ENCODE data around the gene FREM1.

Gene FREM1

DNA sequence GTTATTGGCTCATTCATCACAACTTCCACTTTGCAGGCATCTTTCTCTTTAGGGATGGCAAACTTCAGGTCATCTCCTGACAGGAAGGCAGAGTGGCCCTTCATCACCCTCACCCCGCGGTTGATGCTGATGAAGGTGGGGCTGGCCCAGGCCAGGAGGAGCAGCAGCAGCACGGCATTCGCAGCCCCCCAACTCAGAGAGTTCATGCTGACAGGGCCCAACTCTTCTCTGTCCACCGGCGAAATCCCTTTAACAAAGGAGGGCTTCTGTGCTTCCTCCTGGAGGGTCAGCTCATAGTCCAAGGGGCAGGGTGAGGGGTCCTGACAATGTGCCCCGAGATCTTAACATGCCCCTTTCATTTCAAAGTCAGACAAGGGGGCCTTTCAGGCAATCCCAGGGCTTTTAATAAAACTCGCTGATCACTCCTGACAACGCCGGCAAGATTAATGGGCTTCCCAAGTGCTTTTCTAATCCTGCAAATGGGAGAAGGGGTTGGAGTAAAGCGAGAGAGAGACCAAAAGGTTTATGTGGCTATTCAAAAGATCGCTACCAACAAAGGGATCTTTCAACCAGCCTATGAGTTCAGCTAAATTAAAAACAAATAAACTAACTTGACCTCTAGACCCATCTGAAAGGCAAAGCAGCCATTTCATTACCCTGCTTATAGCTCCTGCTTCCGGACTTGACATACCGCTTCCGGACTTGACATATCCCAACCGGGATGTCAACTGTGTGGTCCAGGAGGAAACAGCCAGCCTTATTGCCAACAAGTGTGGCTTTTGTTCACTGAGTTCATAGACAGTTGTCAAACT, 41.2 kb downstream of the FREM1 start:
- DNase-seq: no peak

DNA sequence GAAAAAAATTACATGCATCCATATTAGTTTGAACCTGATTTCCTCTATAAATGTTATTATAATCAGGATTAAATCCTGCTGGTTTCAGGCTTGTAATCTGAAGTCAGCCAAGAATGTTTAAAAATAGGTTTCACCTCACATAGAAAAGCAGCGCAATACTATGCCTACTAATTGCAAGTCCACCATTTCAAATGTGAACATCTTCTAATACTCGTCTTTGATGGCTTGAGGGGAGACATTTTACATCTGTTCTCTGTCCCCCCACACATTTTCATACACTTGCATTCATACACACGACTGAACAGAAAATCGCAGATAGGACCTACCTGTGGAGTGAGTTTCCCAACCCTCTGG, 41.8 kb downstream of the FREM1 start:
- no peak for DNase-seq

DNA sequence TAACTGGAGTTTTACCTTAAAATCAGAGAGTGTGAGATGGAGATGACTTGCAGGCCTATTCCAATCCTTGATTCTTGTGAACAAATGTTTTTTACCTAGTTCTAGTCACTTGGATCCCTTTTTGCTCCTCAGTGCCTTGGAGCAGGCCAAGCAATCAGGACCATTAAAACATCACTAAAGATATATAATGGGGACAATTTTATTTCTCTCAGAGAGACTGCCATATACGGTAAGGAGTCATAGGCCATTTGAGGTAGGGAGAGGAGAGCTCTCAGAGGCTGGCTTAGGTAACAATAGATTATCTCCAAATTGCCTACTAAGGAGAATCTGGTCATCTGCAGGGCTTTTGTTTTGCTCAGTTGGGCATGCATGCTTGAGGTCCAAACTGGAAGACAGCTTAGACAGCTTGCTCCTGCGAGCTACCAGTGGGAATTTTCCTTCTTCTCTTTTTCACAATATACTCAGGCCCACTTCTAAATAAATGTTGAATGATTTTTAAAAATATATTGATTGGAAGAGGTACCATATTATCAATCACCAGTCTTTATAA, 44.0 kb downstream of the FREM1 start:
- no peak for DNase-seq

DNA sequence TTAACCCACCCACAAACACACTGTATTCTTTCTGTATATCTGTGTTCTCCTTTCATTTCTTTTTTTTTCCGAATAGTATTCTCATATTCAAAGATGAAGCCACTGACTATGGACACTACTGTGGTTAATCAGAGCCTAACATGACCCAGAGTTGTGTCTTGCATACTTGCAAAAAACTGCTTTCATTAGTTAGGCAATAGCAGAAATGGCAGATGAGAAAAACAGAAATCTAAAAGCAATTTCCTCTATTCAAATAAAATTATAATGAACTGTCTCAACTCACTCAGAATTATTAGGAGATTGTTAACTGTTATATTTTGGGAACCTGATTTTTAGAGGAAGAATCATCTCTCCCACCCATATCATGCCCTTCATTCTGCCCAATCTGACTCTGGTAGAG, 45.9 kb downstream of the FREM1 start:
- DNase-seq: no peak

DNA sequence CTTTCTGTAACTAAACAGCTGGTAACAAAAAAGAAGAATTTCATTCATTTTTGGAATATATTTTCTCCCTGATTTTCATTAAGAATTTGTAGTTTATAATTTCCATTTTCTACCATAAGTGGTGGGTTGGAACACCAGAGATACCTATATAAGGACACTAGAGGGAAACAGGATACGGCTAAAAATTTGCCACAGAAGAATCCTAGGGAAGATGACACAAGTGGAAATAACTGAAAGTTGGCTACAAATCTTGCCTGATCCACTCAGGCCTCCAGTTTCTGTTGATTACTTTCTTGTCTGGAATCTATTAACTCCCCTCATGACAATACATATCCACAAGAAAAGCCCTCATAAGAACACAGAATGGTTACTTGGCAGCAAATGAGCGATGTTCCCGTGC, 46.8 kb downstream of the FREM1 start:
- no peak for DNase-seq

DNA sequence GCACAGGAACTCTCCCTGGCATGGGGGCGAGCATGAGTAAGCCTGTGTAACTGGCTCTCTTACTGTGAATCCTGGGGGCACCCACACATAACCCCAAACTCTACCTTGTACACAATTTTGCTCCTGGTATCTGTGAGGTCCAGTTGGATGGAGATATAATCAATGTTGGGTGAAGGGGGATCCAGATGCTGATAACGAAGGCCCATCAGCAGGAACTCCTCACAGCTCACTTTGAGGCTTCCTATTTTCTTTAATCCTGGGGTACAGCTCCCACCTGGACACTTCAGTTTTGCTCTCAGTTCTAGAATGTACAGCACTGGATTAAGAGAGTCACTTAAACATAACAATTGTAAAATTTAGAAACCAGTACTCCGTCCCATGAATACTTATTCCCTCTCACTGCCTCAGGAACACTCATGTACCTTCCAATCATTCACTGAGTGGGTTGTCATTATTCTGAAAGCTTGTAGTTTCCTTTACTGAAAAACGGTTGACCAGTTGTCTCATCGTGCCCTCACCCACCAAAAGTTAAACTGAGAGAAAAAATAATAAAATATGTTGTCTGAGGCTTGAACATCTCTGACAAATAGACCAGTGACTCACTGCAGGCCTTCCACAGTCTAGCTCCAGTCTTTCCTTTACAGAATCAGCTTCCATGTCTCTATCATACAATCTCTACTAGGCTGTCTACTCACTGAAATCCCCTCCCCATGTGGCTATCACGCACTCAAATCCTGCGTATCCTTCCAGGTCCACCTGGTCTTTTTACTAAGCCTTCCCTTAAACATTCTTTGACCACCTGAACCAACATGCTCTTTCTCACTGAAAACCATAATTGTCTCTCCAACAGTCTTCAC, 52.6 kb downstream of the FREM1 start:
- DNase-seq: no peak

DNA sequence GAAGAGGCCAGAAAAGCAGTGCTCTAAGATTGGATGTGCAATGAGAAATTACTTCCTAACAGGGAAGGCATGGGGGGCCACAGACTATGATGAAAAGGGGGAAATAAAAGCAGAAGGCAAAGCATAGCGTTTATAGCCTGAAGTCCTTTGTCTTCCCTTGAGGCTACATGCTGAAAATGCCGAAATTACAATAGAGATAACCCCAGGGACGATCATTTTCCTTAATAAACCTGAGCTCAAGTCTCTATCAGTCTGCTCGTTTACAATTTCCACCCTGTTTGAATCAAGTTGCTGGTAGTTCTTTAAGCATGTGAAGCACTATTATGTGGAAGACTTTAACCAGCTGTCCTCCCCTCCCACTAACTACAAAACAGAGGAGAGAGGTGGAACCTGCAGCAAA, 60.4 kb downstream of the FREM1 start:
- DNase-seq: no peak

DNA sequence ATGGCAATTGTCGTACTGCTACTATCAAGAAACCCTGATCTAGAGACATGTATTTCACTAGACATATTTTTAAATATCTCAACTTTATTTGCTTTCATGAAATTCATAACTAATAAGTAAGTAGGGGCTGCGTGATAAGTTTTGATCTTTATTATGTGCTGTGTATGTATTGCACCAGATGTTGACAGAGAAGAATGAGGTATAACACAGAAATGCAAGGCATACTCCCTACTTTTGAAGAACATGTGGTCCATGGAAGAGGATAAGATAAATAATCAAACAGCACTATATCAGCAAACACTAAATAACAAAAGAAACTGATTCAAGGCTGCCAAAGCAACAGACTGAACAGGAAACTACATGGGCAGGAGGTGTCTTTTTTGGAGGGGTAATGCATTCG, 60.9 kb downstream of the FREM1 start:
- DNase-seq: no peak

DNA sequence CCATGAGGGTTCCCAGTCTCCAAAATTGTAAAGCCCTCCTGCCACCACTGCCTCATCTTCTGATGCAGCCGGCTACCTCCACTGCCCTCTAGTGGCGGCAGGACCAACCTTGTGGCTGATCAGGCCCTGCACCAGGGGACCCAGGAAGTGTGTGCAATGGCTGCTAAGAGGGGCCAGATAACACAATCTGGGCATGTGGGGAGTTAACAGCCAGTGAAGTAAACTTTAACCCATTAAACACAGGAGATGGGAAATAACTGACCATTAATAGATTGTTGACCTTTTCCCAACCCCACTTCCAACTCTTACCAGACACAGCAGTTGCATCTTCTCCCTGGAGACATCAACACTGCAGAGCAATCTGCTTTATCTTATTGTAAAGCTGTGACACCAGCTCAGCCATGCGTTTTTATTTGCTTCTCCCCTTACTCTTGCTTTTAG, 63.3 kb downstream of the FREM1 start:
- peak; percentile 59 for DNase-seq

DNA sequence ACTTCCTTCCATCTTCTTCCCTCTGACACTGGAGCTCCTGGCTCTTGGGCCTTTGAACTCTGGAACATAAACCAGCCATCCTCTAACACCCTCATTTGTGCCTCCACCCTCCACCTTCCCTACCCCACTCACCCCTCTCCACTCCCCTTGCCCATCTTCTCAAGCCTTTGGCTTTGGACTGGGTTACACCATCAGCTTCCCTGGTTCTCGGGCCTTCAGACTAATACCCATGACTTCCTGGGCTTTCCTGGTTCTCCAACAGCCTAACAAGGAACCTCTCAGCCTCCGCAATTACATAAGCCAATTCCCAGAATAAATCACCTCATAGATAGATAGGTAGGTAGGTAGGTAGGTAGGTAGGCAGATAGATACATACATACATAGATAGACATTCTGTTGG, 67.1 kb downstream of the FREM1 start:
- DNase-seq: no peak

DNA sequence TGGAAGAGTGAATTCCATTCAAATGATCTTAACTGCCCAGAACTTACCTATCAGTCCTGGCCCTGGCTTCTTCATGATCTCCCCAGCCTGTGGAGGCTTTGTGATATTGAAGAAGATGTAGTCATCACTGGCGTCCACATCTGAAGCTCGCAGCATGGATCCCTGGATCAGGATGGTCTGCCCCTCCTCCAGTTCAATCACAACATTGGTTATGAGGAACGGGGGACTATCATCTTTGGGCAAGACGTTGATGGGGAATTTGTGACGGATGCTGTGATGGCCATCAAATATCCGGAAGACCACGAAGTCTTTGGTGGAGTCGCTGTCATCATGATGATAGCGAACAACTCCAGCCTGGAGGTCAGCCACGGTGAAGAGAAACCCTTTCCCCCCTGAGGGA, 68.0 kb downstream of the FREM1 start:
- DNase-seq: no peak

DNA sequence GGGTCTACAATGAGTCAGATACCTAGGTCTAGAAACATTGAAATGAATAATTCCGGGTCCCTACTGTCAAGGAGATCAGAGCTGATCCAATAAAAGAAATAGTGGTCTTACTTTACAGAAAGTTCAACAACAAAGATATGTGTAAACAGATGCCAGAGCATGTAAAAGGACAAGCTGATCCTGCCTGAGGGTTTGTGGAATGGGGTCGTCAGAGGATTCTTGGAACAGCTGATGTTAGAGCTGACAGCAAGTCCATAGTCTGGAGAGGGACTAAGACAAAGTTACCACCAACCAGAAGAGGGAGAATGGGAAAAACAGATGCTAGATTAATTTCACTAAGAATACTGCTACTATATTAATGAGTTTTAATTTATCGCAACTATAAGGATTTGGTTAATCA, 71.5 kb downstream of the FREM1 start:
- no peak for DNase-seq

DNA sequence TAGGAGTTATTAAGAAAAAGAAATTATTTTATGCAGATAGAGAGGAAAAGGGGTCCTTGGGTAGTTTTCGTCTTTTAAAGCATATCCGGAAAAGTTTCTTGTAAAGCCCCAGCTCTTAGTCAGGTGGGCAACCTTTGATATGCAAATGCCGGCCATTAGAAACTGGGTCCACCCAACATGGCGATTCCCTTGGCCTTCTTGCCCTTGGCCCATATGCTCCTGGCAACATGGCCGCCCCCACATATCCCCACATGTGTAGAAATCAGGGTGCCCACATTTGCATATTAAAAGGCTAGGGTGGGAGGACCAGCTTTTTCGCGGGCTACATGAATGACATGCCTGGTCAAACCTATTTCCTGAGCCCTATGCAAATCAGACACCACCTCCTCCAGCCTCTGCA, 73.3 kb downstream of the FREM1 start:
- no peak for DNase-seq

DNA sequence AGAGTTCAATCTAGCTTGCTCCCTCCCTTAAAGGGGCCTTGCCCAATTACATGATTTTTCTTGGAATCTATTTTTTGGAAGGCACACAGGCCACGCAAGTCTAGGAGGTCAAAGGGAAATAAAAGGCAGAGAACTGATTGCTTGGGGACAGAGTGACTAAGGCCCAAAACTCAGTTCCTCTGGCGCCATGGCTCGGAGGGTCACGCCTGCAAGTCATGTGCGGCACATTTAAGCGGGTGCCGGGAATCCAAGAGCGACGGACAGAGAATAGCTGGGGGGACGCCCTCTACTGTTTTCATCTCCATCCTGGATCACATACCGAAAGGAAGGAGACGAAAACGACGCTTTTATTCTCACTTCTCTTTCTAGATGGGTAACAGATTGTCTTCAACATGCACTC, 78.6 kb downstream of the FREM1 start:
- no peak for DNase-seq

DNA sequence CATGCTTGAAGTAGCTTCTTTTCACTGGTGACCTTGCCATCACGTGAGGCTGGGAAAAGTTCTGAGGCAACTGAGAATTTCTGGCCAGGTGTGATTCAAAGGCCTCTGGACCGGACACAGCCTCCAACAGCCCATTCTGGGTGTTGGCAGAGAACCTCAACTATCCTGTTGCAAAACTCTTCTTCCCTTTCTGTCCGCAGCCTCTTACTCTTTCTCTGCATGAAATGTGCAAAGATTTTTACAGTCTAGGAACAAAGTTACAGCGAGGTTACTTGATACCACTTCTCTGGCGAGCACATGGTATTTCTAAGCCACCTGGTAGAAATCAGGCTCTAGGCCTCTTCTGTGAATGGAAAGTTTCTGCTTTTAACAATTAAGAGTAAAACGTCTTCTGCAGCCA, 79.2 kb downstream of the FREM1 start:
- no peak for DNase-seq

DNA sequence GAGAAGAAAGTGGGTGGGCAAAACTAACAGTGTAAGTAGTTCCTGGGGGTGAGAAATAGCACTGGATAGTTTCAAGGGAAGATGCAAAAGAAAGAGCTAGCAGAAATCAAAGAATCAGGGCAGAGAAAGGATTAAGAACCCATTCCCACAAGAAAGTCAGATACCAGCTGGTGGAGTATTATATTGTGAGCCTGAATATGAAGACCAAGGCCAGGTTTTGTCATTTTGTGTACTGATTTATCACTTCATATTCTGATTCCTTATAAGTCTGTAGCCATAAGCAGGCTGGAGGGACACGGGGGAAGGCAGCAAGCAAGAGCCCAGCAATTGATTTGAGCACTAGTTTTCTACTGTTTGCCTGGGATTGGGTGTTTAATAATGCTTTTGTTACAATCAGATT, 80.2 kb downstream of the FREM1 start:
- DNase-seq: no peak

DNA sequence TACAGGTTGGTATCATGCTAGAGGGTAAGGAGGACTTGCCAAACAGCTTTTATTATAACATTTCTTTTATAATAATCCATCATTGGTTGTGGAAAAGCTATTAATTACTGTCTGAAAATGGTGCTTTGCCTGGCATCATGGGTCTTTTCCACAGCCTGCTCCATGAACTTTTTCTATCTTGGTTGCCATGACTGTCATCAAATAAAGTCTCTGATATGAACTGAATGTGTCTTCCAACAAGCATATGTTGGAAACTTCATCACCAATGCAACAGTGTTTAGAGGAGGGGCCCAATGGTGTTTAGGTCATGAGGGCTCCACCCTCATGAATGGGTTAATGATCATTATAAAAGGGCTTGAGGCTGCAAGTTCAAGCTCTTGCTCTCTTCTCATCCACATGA, 81.0 kb downstream of the FREM1 start:
- DNase-seq: no peak

DNA sequence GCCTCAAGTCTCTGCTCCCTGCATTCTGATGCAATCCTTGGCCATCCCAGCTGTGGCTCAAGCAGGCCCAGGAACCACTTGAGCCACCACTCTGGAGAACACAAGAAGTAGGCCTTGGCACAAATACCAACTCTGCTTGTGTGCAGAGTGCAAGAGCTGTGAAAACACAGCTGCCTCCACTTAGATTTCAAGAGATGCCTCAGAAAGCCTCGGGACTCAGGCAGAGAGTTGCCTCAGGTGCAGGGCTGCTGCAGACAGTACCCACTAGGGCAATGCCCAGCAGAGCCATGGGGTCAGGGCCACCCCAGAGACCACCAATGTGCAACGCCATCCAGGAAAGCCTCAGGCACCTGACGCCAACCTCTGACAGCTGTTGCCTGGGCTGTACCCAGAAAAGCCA, 82.4 kb downstream of the FREM1 start:
- DNase-seq: no peak

DNA sequence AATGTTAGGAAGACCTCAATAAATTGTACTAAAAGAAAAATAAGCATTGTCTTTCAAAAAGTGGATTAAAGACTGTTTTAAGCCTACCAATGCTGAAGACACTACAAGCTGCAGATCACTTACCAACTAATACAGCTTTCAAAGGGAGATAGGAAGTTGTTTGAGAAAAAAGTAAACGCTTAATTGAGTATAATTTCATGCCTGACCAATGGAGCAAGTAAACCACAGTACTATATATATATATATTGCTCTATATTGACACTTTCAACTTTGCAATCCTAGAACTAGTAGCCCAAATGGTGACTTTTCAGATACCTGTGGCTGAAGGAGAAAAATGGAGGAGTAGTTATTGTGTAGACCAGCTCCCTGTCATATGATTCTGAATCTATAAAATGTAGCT, 85.7 kb downstream of the FREM1 start:
- DNase-seq: no peak

DNA sequence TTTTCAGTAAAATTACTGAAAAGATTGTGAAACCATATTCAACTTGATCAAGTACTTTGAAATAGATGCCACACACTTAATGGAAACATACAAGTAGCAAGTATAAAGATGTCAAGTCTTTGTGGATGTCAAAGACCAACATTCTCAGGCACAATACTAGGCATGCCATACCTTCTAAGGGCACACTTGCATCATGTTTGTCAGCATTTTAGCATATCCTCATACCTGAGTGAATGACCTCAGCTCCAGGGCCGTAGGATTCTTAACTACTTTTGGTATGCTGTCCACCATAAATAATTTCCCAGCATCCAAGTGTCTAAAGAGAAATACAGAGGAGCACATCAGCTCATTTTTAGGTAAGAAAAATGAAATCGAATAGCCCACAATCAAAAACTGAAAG, 86.4 kb downstream of the FREM1 start:
- DNase-seq: no peak

DNA sequence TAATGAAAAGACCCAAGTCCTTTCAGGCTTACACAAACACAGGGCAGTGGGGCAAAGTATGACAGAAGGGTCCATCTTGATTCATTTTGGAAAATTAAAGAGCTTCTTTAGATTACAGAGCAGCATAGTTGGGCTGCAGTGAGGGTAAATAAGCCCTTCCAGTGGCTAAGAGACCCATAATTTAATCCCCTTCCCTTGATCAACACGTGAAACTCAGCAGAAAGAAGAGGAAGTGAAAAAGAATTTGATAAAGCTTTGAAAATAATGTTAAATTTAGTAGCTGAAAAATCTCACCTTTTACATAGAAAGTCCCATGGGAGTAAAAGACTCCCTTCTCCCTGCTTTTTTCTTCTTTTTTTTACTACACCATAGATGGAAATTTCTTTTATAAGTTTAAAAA, 87.6 kb downstream of the FREM1 start:
- no peak for DNase-seq

DNA sequence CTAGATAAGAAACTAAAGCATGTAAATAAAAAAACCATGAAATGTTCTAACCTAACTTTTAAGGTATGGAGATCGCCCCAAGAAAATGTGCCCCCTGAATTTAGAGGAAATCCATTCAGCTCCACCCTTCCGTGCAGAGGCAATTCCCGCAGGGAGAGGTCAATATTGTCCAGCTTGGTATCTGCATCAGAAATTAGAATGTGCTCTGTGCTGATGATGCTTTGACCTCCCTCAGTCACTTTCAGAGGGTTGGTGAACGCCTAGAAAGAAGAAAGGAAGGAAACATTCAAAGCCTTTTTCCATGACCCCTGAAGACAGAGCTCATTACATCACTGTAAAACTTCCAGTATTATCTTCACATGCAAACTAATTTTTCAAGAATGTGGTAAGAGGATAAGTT, 91.0 kb downstream of the FREM1 start:
- no peak for DNase-seq

DNA sequence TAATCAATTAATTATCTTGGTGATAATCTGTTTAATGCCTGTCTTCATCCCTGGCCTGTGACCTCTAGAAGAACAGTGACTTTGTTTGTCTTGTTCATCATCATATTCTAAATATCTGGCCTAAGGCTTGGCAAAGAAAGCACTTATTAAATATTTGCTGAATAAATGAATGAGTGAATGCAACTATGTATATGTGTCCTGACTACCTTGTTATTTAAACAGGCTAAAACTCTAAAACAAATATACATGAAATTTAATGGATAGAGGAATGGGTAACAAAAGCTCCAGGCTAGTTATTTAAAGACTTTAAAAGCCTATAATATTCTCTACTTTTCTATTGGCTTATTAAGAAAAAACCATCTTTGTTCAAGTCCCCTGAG, 96.0 kb downstream of the FREM1 start:
- DNase-seq: no peak
